Thymus (tissue), 11 donors: ENCODE data around the gene ATR. TPM values are rescaled to one million over a fixed set of nuclear protein-coding genes. Genes with fewer than 3 reads are reported as not detected.

ENCODE experiments used
- DNase-seq, 9 donors: peaks; one replicate each; pipeline ENCODE4 v3.0.0-alpha.2; 2013; ENCODE audit warnings: low spot score in 9 of 9, low read depth in 6 of 9, missing footprints in 1 of 9
- H3K27ac ChIP-seq, 2 donors: one replicate each; pipeline ENCODE4 v1.5.1; 2013; ENCODE audit warnings: control low read depth in 1 of 2, low read depth in 1 of 2, low read length in 1 of 2, mild to moderate bottlenecking in 1 of 2, moderate library complexity in 1 of 2
- H3K27me3 ChIP-seq, 2 donors: one replicate each; pipeline ENCODE4 v1.5.1; 2013; ENCODE audit warnings: low read length in 1 of 2; ENCODE audit not compliant: control insufficient read depth in 2 of 2, insufficient read depth in 1 of 2
- H3K36me3 ChIP-seq, 2 donors: one replicate each; pipeline ENCODE4 v1.5.1; 2013; ENCODE audit warnings: low read length in 1 of 2, mild to moderate bottlenecking in 1 of 2, moderate library complexity in 1 of 2; ENCODE audit not compliant: control insufficient read depth in 2 of 2, insufficient read depth in 2 of 2
- H3K4me1 ChIP-seq, 2 donors: one replicate each; pipeline ENCODE4 v1.5.1; 2013; ENCODE audit warnings: low read length in 2 of 2; ENCODE audit not compliant: control insufficient read depth in 2 of 2, insufficient read depth in 2 of 2
- H3K4me3 ChIP-seq, 2 donors: one replicate each; pipeline ENCODE4 v1.5.1; 2013; ENCODE audit warnings: low read length in 2 of 2, control low read depth in 1 of 2, mild to moderate bottlenecking in 1 of 2
- H3K9me3 ChIP-seq, 2 donors: one replicate each; pipeline ENCODE4 v1.5.1; 2013; ENCODE audit warnings: low read length in 1 of 2, mild to moderate bottlenecking in 1 of 2; ENCODE audit not compliant: control insufficient read depth in 2 of 2, insufficient read depth in 1 of 2
- WGBS: extraction: QIAGEN DNeasy Blood & Tissue Kit; methylation state at CpG from one replicate; pipeline ENCODE4 v1.1.7; 2013; 5-methylcytosine and 5-hydroxymethylcytosine counted together
- polyA plus RNA-seq: library from polyadenylated mRNA; stranded (reverse); fragments of 200-250 nt; gene quantifications from one replicate; pipeline ENCODE4 v1.2.3, GENCODE V29; 2013
- total RNA-seq: library from RNA; stranded (reverse); fragments of 120-200 nt; gene quantifications from one replicate; pipeline ENCODE4 v1.2.4, GENCODE V29; 2013
- donor health status: healthy.

The ATR gene
- total and polyA plus RNA-seq, 2 donors: 23.9 to 50.8 TPM

- Histone ChIP-seq H3K9me3 (no peaks in the 10 kb centered on the region), H3K4me3 (no peak overlapping the region), H3K27ac (no peak overlapping the region), H3K36me3 (peaks cover 0 to 17% of the 10 kb centered on the region in 2 donors), H3K4me1 (no peaks in the 10 kb centered on the region), H3K27me3 (no peaks in the 10 kb centered on the region)
- no peak for DNase-seq
- 94% methylated on average over 4 of the region's 4 CpGs for WGBS
Measured at GRCh38 chr3:142523921-142524566, 54.5 kb downstream of the ATR start.

- no peak for DNase-seq
- Histone ChIP-seq H3K27me3 (no peaks in the 10 kb centered on the region), H3K27ac (no peak overlapping the region), H3K4me1 (peaks cover 0 to 4% of the 10 kb centered on the region in 2 donors), H3K9me3 (no peaks in the 10 kb centered on the region), H3K36me3 (peaks cover 28 to 44% of the 10 kb centered on the region in 2 donors), H3K4me3 (no peak overlapping the region)
- 93% methylated on average over 3 of the region's 3 CpGs for WGBS
Measured at GRCh38 chr3:142509079-142509478, 69.5 kb downstream of the ATR start.

- H3K27me3 ChIP-seq: no peaks in the 10 kb centered on the region
- H3K36me3 ChIP-seq: peaks cover 24 to 42% of the 10 kb centered on the region in 2 donors
- 99% methylated on average over 4 of the region's 4 CpGs for WGBS
- no peak for DNase-seq
- H3K9me3 ChIP-seq: no peaks in the 10 kb centered on the region
- peaks cover 0 to 4% of the 10 kb centered on the region in 2 donors for H3K4me1 ChIP-seq
- H3K27ac ChIP-seq: no peak overlapping the region
- H3K4me3 ChIP-seq: no peak overlapping the region
Measured at GRCh38 chr3:142507241-142507640, 71.3 kb downstream of the ATR start.

GRCh38 chr3:142502187-142502985 is 76.1 kb downstream of the ATR start:
- no peak for DNase-seq
- Histone ChIP-seq H3K9me3 (no peaks in the 10 kb centered on the region), H3K27ac (no peak overlapping the region), H3K4me3 (no peak overlapping the region), H3K4me1 (no peaks in the 10 kb centered on the region), H3K36me3 (peaks cover 18 to 33% of the 10 kb centered on the region in 2 donors), H3K27me3 (no peaks in the 10 kb centered on the region)
- 97% methylated on average over 2 of the region's 2 CpGs for WGBS

GRCh38 chr3:142501004-142501926 is 77.3 kb downstream of the ATR start:
- H3K36me3 ChIP-seq: peaks cover 9 to 33% of the 10 kb centered on the region in 2 donors
- no peaks in the 10 kb centered on the region for H3K27me3 ChIP-seq
- no peaks in the 10 kb centered on the region for H3K4me1 ChIP-seq
- DNase-seq: no peak
- H3K27ac ChIP-seq: no peak overlapping the region
- WGBS: 97% methylated on average over 5 of the region's 5 CpGs
- no peaks in the 10 kb centered on the region for H3K9me3 ChIP-seq
- no peak overlapping the region for H3K4me3 ChIP-seq

GRCh38 chr3:142500211-142500610 is 78.3 kb downstream of the ATR start:
- H3K27ac ChIP-seq: no peak overlapping the region
- no peak for DNase-seq
- H3K36me3 ChIP-seq: peaks cover 8 to 35% of the 10 kb centered on the region in 2 donors
- H3K4me1 ChIP-seq: no peaks in the 10 kb centered on the region
- H3K27me3 ChIP-seq: no peaks in the 10 kb centered on the region
- H3K4me3 ChIP-seq: no peak overlapping the region
- 73% methylated on average over 2 of the region's 2 CpGs for WGBS
- no peaks in the 10 kb centered on the region for H3K9me3 ChIP-seq

GRCh38 chr3:142498397-142499180 is 79.9 kb downstream of the ATR start:
- 91% methylated on average over 2 of the region's 2 CpGs for WGBS
- Histone ChIP-seq H3K36me3 (peaks cover 4 to 36% of the 10 kb centered on the region in 2 donors), H3K27me3 (no peaks in the 10 kb centered on the region), H3K9me3 (no peaks in the 10 kb centered on the region), H3K4me1 (no peaks in the 10 kb centered on the region), H3K27ac (no peak overlapping the region), H3K4me3 (no peak overlapping the region)
- DNase-seq: no peak

- H3K27me3 ChIP-seq: no peaks in the 10 kb centered on the region
- H3K27ac ChIP-seq: no peak overlapping the region
- WGBS: 98% methylated on average over 1 of the region's 1 CpG
- no peaks in the 10 kb centered on the region for H3K4me1 ChIP-seq
- no peaks in the 10 kb centered on the region for H3K9me3 ChIP-seq
- DNase-seq: no peak
- peaks cover 4 to 41% of the 10 kb centered on the region in 2 donors for H3K36me3 ChIP-seq
- H3K4me3 ChIP-seq: no peak overlapping the region
Measured at GRCh38 chr3:142497729-142498128, 80.8 kb downstream of the ATR start.
